Activated CD8-positive, alpha-beta memory T cell treated with anti-CD3 and anti-CD28 coated beads for 36 hours (primary cell): ENCODE results near the gene TUG1. TPM values are rescaled to one million over a fixed set of nuclear protein-coding genes. Genes with fewer than 3 reads are reported as not detected.

Experiments
- CTCF ChIA-PET: fragments of 350-600 bp; sonication (Branson Sonifier 250); formaldehyde crosslinking; loops from one replicate; lab custom pipeline; 2021; ENCODE audit warnings: antibody characterized with exemption; lab: Charles Lee
- POLR2A ChIA-PET: fragments of 350-600 bp; sonication (Branson Sonifier 250); formaldehyde crosslinking; loops from one replicate; lab custom pipeline; 2021; ENCODE audit warnings: antibody characterized with exemption; lab: Charles Lee
- total RNA-seq, 2 experiments: library from RNA; stranded (reverse); gene quantifications; one replicate each; pipeline ENCODE4 v1.2.3, GENCODE V29; 2021

Gene TUG1
- total RNA-seq, 2 experiments from 2014 or later = 42.7 to 44.9 TPM

GRCh38 chr22:30984317-30984716 is 15.3 kb downstream of the TUG1 start:
- CTCF ChIA-PET = no interaction called here

GRCh38 chr22:30985561-30986208 is 16.6 kb downstream of the TUG1 start:
- ChIA-PET POLR2A (no interaction called here), CTCF (no interaction called here)

More at GRCh38 chr22:30984317-30984716, 15.3 kb downstream of the TUG1 start:
- POLR2A ChIA-PET = no interaction called here

- POLR2A ChIA-PET = no interaction called here
- CTCF ChIA-PET = interaction anchor here (0.5 kb wide), 1 partner anchor 14 kb away, joined by 3 read pairs; no protein-coding TSS in a partner anchor
Measured at GRCh38 chr22:30989474-30989873, 20.4 kb downstream of the TUG1 start.

- ChIA-PET CTCF (no interaction called here), POLR2A (no interaction called here)
Measured at GRCh38 chr22:30990690-30991089, 21.6 kb downstream of the TUG1 start.

- ChIA-PET POLR2A (no interaction called here), CTCF (no interaction called here)
Measured at GRCh38 chr22:30992565-30992964, 23.5 kb downstream of the TUG1 start.

GRCh38 chr22:30994960-30995359 is 25.9 kb downstream of the TUG1 start:
- ChIA-PET CTCF (no interaction called here), POLR2A (no interaction called here)

GRCh38 chr22:30996462-30996861 is 27.4 kb downstream of the TUG1 start:
- ChIA-PET CTCF (no interaction called here), POLR2A (no interaction called here)

GRCh38 chr22:30998329-30998728 is 29.3 kb downstream of the TUG1 start:
- POLR2A ChIA-PET = no interaction called here
- CTCF ChIA-PET = no interaction called here

GRCh38 chr22:31001124-31001770 is 32.2 kb downstream of the TUG1 start:
- POLR2A ChIA-PET = no interaction called here
- CTCF ChIA-PET = no interaction called here

- ChIA-PET CTCF (no interaction called here), POLR2A (no interaction called here)
Measured at GRCh38 chr22:31005535-31005934, 36.5 kb downstream of the TUG1 start.

- CTCF ChIA-PET = no interaction called here
- POLR2A ChIA-PET = no interaction called here
Measured at GRCh38 chr22:31019191-31019930, 50.3 kb downstream of the TUG1 start.

- CTCF ChIA-PET = interaction anchor here (0.6 kb wide), 2 partner anchors 47 to 91 kb away, joined by 3 read pairs; no protein-coding TSS in a partner anchor
- POLR2A ChIA-PET = no interaction called here
Measured at GRCh38 chr22:31020334-31020733, 51.3 kb downstream of the TUG1 start.

- ChIA-PET CTCF (no interaction called here), POLR2A (no interaction called here)
Measured at GRCh38 chr22:31022516-31022915, 53.5 kb downstream of the TUG1 start.

Other genes starting within 250 kb of the TUG1 start
- gene MORC2, start 491 bp upstream of the TUG1 start, total RNA-seq = 10 to 100 TPM; 30.2 to 30.8 TPM
- gene SMTN, start 112.1 kb downstream of the TUG1 start, total RNA-seq = 10 to 100 TPM; 17.6 to 18.2 TPM
- gene SELENOM, start 138.3 kb downstream of the TUG1 start, total RNA-seq = 1 to 10 TPM; 7.4 to 8.0 TPM
- under 1 TPM in 1 of 2 experiments, not detected in 1; 0.15 TPM for gene INPP5J, start 153.7 kb downstream of the TUG1 start, total RNA-seq
- not detected for gene PLA2G3, start 171.2 kb downstream of the TUG1 start, total RNA-seq
- gene RNF185, start 190.9 kb downstream of the TUG1 start, total RNA-seq = 10 to 100 TPM; 24.8 to 25.7 TPM
- 10 to 100 TPM; 27.2 to 27.8 TPM for gene LIMK2, start 243.0 kb downstream of the TUG1 start, total RNA-seq